Activated T-helper 1 cell treated with anti-CD3 and anti-CD28 coated beads, Interleukin-12 subunit alpha, Interleukin-12 subunit beta, Interleukin-2, Interleukin-4 antibody, amounts not matched to agents 30 ng/mL and 10 ng/mL and 1 ng/mL, durations not matched to agents 14 hours and 24 hours and 36 hours (primary cell): ENCODE data around the gene GBF1. TPM values are rescaled to one million over a fixed set of nuclear protein-coding genes. Genes with fewer than 3 reads are reported as not detected.

Source experiments
- DNase-seq: peaks from one replicate; pipeline ENCODE4 v3.0.0; 2021; ENCODE audit warnings: low spot score
- H3K27ac Mint-ChIP-seq: one replicate; pipeline ENCODE4 v1.8.0; 2021; ENCODE audit warnings: mild to moderate bottlenecking, mixed read lengths
- H3K27me3 Mint-ChIP-seq: one replicate; pipeline ENCODE4 v1.8.0; 2022; ENCODE audit warnings: mild to moderate bottlenecking, moderate library complexity, mixed read lengths; ENCODE audit not compliant: insufficient read depth
- H3K36me3 Mint-ChIP-seq: one replicate; pipeline ENCODE4 v1.8.0; 2021; ENCODE audit warnings: low read depth, mixed read lengths
- H3K4me1 Mint-ChIP-seq: one replicate; pipeline ENCODE4 v1.8.0; 2021; ENCODE audit warnings: low read depth, mixed read lengths
- H3K4me3 Mint-ChIP-seq: one replicate; pipeline ENCODE4 v1.8.0; 2021; ENCODE audit warnings: mild to moderate bottlenecking, moderate library complexity, mixed read lengths
- H3K9me3 Mint-ChIP-seq: one replicate; pipeline ENCODE4 v1.8.0; 2021; ENCODE audit warnings: mixed read lengths
- intact Hi-C: fragments of 100-400 bp; cut with micrococcal nuclease; formaldehyde crosslinking; loops from one replicate; pipeline ENCODE4 v1.15.1; 2024
- total RNA-seq: library from RNA; stranded (reverse); gene quantifications from 2 replicates; pipeline ENCODE4 v1.2.3, GENCODE V29; 2022

GBF1 gene
- total RNA-seq, 1 donor from 2014 or later, result 46.7 TPM

DNA sequence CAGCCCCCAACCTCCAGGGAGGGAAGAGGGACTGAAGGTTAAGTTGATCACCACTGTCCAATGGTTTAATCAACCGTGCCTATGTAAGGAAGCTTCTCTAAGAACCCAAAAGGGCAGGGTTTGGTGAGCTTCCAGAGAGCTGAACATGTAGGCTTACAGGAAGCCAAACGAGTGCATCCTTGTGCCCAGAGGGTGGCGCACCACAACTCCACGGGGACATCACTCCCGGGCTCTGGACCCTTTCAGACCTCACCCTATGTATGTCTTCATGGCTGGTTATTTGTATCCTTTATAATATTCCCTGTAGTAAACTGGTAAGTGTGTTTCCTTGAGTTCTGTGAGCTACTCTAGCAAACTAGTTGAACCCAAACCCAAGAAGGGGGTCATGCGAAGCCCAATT lies 138.7 kb downstream of the GBF1 start:
- DNase-seq, result no peak
- H3K9me3 Mint-ChIP-seq, result no peaks in the 10 kb centered on the region
- intact Hi-C loops, result no loop called here
- no peaks in the 10 kb centered on the region for H3K27me3 Mint-ChIP-seq
- H3K27ac Mint-ChIP-seq, result no peak overlapping the region
- no peak overlapping the region for H3K4me3 Mint-ChIP-seq
- peaks cover 11% of the 10 kb centered on the region for H3K36me3 Mint-ChIP-seq
- H3K4me1 Mint-ChIP-seq, result peaks cover 19% of the 10 kb centered on the region

DNA sequence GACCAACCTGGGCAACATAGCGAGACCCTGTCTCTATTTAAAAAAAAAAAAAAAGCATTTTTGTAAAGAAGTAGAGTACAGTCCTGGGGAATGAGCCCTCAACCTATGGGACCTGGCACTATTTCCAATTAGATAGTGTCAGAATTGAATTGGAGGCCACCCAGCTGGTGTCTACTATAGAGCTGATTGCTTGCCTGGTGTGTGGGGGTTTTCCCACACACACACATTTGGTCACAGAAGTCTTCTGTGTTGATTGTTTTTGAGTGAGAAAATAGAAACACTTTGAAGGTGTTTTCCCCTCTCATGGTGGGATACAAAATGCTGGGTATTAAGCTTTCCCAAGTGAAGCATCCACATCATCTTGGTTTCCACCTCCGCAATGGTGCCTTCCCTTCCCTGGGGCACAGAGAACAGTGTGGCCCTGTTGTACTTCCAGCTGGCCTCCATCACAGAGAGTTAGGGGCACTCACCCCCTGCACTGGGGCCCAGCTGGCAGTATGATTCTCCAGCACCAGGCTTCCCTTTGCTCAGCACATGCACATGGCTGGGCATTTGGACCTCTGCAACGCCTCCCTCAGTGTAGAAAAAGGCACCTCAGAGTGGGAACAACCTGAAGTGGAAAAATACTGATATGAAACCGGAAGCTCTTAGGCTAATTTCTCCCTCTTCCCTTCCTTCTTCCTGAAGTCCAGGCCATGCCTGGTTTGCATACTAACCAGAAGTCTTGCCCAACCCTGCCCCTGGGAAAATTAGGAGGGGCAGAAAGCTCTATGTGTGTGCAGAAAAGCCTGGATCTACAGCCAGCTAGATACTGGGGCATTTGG lies 139.5 kb downstream of the GBF1 start:
- intact Hi-C loops, result no loop called here
- H3K9me3 Mint-ChIP-seq, result no peaks in the 10 kb centered on the region
- peaks cover 19% of the 10 kb centered on the region for H3K4me1 Mint-ChIP-seq
- H3K4me3 Mint-ChIP-seq, result no peak overlapping the region
- H3K27ac Mint-ChIP-seq, result no peak overlapping the region
- H3K27me3 Mint-ChIP-seq, result no peaks in the 10 kb centered on the region
- no peak for DNase-seq
- H3K36me3 Mint-ChIP-seq, result peaks cover 11% of the 10 kb centered on the region

DNA sequence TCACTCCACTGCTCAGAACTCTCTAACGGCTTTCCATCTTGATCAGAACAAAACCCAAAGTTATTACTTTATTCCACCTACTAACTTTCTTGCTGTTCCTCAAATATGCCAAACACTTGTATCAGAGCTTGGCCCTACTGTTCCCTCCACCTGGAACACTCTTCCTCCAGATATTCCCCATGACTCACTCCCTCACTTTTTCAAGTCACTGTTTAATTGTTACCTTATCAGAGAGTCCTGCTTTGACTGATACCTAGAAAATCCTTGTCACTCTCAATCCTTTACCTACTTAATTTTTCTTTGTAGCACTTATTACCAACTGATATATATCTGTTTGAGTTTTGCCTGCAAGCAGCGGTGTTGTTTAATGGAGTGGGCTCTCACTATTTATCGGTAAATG lies 144.6 kb downstream of the GBF1 start:
- DNase-seq, result no peak
- peaks cover 2% of the 10 kb centered on the region for H3K36me3 Mint-ChIP-seq
- intact Hi-C loops, result loop anchor here (10.0 kb wide), 2 partner anchors 575 to 805 kb away; partner anchors contain the start of genes NT5C2 and OGA
- no peaks in the 10 kb centered on the region for H3K27me3 Mint-ChIP-seq
- H3K4me1 Mint-ChIP-seq, result peaks cover 22% of the 10 kb centered on the region
- no peak overlapping the region for H3K4me3 Mint-ChIP-seq
- H3K27ac Mint-ChIP-seq, result no peak overlapping the region
- H3K9me3 Mint-ChIP-seq, result no peaks in the 10 kb centered on the region

DNA sequence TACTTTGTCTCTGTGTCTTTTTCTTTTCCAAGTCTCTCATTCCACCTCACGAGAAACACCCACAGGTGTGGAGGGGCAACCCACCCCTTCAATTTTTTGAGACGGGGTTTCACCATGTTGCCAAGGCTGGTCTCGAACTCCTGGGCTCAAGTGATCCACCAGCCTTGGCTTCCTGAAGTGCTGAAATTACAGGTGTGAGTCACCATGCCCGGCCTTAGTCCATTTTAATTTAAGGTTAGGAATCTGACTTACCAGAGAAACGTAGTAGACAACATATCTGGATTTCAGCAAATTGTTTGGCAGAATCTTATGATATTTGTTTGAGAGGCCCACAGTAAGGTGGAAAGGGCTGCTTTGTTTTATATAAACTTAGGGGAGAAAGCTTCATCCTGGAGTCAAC lies 147.0 kb downstream of the GBF1 start:
- H3K27me3 Mint-ChIP-seq, result no peaks in the 10 kb centered on the region
- intact Hi-C loops, result loop anchor here (10.0 kb wide), 2 partner anchors 578 to 802 kb away; partner anchors contain the start of genes NT5C2 and OGA
- peaks cover 16% of the 10 kb centered on the region for H3K36me3 Mint-ChIP-seq
- no peaks in the 10 kb centered on the region for H3K9me3 Mint-ChIP-seq
- H3K4me1 Mint-ChIP-seq, result peaks cover 30% of the 10 kb centered on the region
- no peak overlapping the region for H3K4me3 Mint-ChIP-seq
- no peak overlapping the region for H3K27ac Mint-ChIP-seq
- no peak for DNase-seq

DNA sequence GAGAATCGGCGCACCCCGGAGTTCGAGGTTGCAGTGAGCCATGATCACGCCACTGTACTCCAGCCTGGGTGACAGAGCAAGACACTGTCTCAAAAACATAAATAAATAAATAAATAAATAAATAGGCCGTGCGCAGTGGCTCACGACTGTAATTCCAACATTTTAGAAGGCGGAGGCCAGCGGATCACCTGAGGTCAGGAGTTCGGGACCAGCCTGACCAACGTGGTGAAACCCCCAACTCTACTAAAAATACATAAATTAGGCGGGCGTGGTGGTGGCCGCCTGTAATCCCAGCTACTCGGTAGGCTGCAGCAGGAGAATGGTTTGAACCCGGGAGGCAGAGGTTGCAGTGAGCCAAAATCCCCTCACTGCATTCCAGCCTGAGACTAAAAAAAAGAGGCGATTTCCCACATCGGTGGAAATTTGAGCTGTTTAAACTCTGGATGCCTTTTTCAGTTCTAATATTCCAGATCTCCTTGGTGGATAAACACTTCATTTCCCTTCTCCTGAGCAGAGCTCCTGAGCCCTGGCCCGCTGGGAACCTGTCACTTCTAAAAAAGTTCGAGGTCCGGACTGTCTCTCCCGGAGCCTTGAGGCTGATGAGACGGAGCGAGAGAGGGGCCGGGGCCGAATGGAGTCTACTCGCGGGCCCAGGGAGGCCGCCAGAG lies 148.2 kb downstream of the GBF1 start:
- Mint-ChIP-seq H3K27ac (peak overlapping the region; percentile 97), H3K4me3 (peak overlapping the region; percentile 90), H3K9me3 (no peaks in the 10 kb centered on the region), H3K36me3 (peaks cover 28% of the 10 kb centered on the region), H3K4me1 (peaks cover 43% of the 10 kb centered on the region), H3K27me3 (no peaks in the 10 kb centered on the region)
- intact Hi-C loops, result loop anchor here (1.0 to 10.0 kb wide), 12 partner anchors 60 to 801 kb away; partner anchors contain the start of genes ELOVL3, NOLC1, NT5C2 and OGA
- DNase-seq, result no peak

DNA sequence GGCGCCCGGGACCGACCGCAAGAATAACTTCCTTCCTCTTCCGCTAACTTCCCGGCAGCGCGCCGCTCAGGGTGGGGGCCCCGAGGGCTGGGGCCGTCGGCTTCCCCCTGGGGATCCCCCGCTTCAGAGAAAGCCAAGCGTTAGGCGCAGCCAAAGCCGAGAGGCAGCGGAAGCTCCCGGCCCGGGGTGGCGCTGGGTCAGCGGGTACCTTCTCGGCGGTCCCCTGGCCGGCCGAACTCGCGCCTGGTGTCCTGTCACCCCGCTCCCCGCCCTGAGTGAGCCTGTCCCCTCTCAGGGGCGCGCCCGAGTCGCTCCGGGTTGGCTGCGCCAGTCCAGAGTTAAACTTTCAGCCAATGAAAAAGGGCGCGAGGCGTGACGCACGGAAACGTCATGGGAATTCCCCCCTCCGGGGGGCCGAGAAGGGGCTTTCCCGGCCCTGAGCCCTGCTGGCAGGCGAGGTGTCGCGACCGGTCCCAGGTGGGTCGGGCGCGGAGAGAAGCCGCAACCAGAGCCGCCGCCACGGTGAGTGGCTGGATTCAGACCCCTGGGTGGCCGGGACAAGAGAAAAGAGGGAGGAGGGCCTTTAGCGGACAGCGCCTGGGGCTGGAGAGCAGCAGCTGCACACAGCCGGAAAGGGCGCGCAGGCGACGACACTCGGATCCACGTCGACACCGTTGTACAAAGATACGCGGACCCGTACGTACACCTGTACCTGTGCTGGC lies 148.9 kb downstream of the GBF1 start:
- peaks cover 47% of the 10 kb centered on the region for H3K4me1 Mint-ChIP-seq
- H3K36me3 Mint-ChIP-seq, result peaks cover 30% of the 10 kb centered on the region
- peak overlapping the region; percentile 97 for H3K27ac Mint-ChIP-seq

DNA sequence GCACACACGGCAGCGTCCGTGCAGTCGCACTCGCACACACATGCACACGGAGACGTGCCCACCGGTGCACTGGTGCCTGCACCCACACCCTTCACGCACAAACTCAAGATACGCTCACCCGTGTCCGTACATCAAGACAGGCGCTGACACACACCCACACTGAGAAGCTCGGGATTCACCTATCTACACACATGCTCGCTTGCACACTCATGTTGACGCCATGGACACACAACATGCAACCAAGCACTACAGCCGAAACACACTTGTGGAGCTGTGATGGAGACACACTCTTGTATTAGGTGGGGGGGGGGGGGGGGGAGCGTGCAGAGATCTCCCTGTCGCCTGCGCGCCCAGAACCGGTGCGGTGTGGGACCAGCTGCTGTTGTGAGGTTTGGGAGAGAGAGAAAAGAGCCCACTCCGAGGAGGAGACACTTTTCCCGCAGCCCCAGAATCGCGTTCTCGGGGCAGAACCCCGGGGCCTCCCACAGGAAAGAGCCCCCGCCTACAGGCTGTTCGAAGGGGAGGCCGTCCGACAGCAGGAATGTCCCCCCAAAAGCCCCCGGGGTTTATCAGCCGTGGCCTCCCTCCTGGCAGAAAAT lies 149.6 kb downstream of the GBF1 start:
- Mint-ChIP-seq H3K36me3 (peaks cover 35% of the 10 kb centered on the region), H3K4me3 (peak overlapping the region; percentile 90), H3K27ac (peak overlapping the region; percentile 97), H3K27me3 (no peaks in the 10 kb centered on the region), H3K4me1 (peaks cover 51% of the 10 kb centered on the region), H3K9me3 (no peaks in the 10 kb centered on the region)
- no peak for DNase-seq
- intact Hi-C loops, result loop anchor here (1.0 to 10.0 kb wide), 18 partner anchors 14 to 800 kb away; partner anchors contain the start of genes ACTR1A, CUEDC2, ELOVL3 and GBF1

More for the DNA sequence above, 148.9 kb downstream of the GBF1 start:
- intact Hi-C loops, result loop anchor here (1.0 to 10.0 kb wide), 12 partner anchors 59 to 801 kb away; partner anchors contain the start of genes ELOVL3, NOLC1, NT5C2 and OGA
- Mint-ChIP-seq H3K27me3 (no peaks in the 10 kb centered on the region), H3K4me3 (peak overlapping the region; percentile 90), H3K9me3 (no peaks in the 10 kb centered on the region)
- peak; percentile 99 for DNase-seq

DNA sequence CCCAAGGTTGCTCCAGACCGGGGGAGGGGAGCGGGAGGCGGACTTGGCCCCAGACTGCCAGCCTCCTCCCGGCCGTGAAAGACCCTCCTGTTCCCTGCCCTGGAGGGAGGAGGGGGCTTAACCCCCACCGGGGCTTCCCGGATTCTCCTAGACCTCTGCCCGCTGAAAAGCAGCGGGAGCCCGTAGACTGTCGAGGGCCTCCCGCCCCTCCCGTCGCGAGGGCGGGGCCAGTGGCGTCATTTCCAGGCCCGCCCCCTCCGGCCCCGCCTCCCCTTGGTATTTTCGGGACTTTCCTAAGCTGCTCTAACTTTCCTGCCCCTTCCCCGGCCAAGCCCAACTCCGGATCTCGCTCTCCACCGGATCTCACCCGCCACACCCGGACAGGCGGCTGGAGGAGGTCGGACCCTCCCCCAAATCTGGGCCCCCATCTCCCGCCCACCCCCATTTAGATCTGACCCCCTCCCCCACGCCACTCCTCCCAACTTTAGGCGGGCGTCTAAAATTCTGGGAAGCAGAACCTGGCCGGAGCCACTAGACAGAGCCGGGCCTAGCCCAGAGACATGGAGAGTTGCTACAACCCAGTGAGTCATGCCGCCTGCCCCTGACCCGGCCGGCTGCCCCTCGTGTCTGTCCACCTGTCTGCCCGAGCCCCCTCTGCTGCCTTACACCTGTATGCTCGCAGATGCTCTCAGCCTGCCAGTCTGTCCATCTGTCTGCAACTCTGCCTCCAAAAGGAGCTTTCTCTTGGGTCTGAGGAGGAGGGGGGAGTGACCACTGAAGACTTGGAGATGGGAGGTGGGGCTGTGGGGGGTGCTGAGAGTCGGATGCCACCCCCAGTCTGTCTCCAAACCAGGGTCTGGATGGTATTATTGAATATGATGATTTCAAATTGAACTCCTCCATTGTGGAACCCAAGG lies 150.3 kb downstream of the GBF1 start, which contains the start of gene NFKB2:
Gene NFKB2 (plus strand): TSS at position 306 of the 917 bp plus-strand sequence. CDS start 255 bp downstream, at position 561.
- Mint-ChIP-seq H3K4me3 (peak within 1 kb of the TSS; percentile 90), H3K9me3 (no peaks in the 10 kb centered on the region), H3K36me3 (peaks cover 41% of the 10 kb centered on the region), H3K27me3 (no peaks in the 10 kb centered on the region), H3K4me1 (peaks cover 59% of the 10 kb centered on the region), H3K27ac (peak within 1 kb of the TSS; percentile 97)
- peak; percentile 92 for DNase-seq
- intact Hi-C loops, result loop anchor here (1.0 to 10.0 kb wide), 8 partner anchors 14 to 799 kb away; partner anchors contain the start of genes ACTR1A, CUEDC2, GBF1 and NT5C2

DNA sequence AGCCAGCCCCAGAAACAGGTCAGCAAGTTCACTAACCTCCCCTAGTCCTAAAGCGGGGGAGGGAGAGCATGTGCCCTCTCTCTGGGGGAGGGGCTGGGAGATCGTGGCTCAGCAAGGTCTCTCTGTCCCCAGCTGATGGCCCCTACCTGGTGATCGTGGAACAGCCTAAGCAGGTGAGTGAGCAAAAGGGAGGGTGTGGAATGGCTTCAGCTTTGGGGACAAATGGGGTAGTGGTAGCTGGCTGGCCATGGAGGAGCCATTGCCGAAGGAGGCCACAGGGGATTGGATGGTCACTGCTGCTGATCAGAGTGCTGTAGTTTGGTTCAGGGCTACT lies 151.0 kb downstream of the GBF1 start:
- H3K27ac Mint-ChIP-seq, result peak overlapping the region; percentile 97
- peak overlapping the region; percentile 90 for H3K4me3 Mint-ChIP-seq
- intact Hi-C loops, result loop anchor here (10.0 kb wide), 2 partner anchors 581 to 799 kb away; partner anchors contain the start of genes NT5C2 and OGA
- H3K36me3 Mint-ChIP-seq, result peaks cover 42% of the 10 kb centered on the region
- no peak for DNase-seq
- H3K27me3 Mint-ChIP-seq, result no peaks in the 10 kb centered on the region
- H3K9me3 Mint-ChIP-seq, result no peaks in the 10 kb centered on the region
- peaks cover 59% of the 10 kb centered on the region for H3K4me1 Mint-ChIP-seq

DNA sequence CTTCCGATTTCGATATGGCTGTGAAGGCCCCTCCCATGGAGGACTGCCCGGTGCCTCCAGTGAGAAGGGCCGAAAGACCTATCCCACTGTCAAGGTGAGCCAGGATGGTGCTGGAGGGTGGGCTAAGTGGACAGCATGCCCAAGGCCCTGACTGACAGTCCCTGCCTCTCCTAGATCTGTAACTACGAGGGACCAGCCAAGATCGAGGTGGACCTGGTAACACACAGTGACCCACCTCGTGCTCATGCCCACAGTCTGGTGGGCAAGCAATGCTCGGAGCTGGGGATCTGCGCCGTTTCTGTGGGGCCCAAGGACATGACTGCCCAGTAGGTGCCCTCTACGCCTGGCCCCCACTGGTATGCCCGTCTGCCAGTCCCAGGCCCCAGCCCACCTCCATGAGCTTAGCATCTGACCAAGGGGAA lies 151.4 kb downstream of the GBF1 start:
- intact Hi-C loops, result loop anchor here (10.0 kb wide), 2 partner anchors 582 to 798 kb away; partner anchors contain the start of genes NT5C2 and OGA
- DNase-seq, result no peak
- Mint-ChIP-seq H3K27ac (peak overlapping the region; percentile 97), H3K4me1 (peaks cover 59% of the 10 kb centered on the region), H3K27me3 (no peaks in the 10 kb centered on the region), H3K36me3 (peaks cover 44% of the 10 kb centered on the region), H3K9me3 (no peaks in the 10 kb centered on the region), H3K4me3 (peak overlapping the region; percentile 90)
